IMR-90 (cell line): Measurements from ENCODE around the gene OSBP2. TPM values are rescaled to one million over a fixed set of nuclear protein-coding genes. Genes with fewer than 3 reads are reported as not detected.

Experiments
- ATAC-seq: fragments of 200-7000 bp; cut with Tn5 transposase; 2 replicates; pipeline ENCODE4 v1.9.1; 2020; ENCODE audit warnings: low read depth, mild to moderate bottlenecking, moderate library complexity
- BruUV-seq: library from RNA; stranded (reverse); fragments of 400-500 nt; replicated peaks from 2 replicates; lab custom pipeline; 2021; lab: Mats Ljungman, UMichigan
- CTCF ChIA-PET: fragments of 300-600 bp; formaldehyde crosslinking; extraction: SDS; loops from one replicate; lab custom pipeline; 2021; ENCODE audit warnings: antibody characterized with exemption; lab: Yijun Ruan, JAX
- POLR2A ChIA-PET: fragments of 300-600 bp; sonication (Branson Sonifier 250); formaldehyde crosslinking; loops from one replicate; lab custom pipeline; 2022; ENCODE audit warnings: antibody characterized with exemption; ENCODE audit not compliant: unreplicated experiment; lab: Charles Lee
- DNase-seq: peaks from one replicate; pipeline ENCODE4 v3.0.0; 2013
- H2AFZ ChIP-seq: replicated peaks from 2 replicates; pipeline ENCODE3; 2013; ENCODE audit warnings: low read length, mild to moderate bottlenecking; ENCODE audit not compliant: poor library complexity
- H2AK5ac ChIP-seq: 2 replicates; pipeline ENCODE4 v1.6.1; 2013; ENCODE audit warnings: low read depth, low read length, inconsistent platforms
- H2AK9ac ChIP-seq: replicated peaks from 2 replicates; pipeline ENCODE3; 2013; ENCODE audit warnings: mild to moderate bottlenecking, low read depth, low read length, moderate library complexity; ENCODE audit not compliant: poor library complexity
- H2BK120ac ChIP-seq: 2 replicates; pipeline ENCODE4 v1.6.1; 2013; ENCODE audit warnings: low read depth, low read length, inconsistent platforms
- H2BK15ac ChIP-seq: 3 replicates; pipeline ENCODE4 v1.6.1; 2013; ENCODE audit warnings: low read depth, low read length, inconsistent platforms
- H2BK20ac ChIP-seq: 2 replicates; pipeline ENCODE4 v1.6.1; 2013; ENCODE audit warnings: low read depth, mild to moderate bottlenecking, inconsistent platforms, low read length, moderate library complexity
- H2BK5ac ChIP-seq: 2 replicates; pipeline ENCODE4 v1.6.1; 2013; ENCODE audit warnings: mild to moderate bottlenecking, low read depth, low read length, inconsistent platforms; ENCODE audit not compliant: poor library complexity, severe bottlenecking
- H3K14ac ChIP-seq: replicated peaks from 2 replicates; pipeline ENCODE4 v1.6.1; 2013; ENCODE audit warnings: low read depth, low read length, inconsistent platforms
- H3K18ac ChIP-seq: 2 replicates; pipeline ENCODE4 v1.6.1; 2013; ENCODE audit warnings: low read depth, low read length, control low read depth
- H3K23ac ChIP-seq: 2 replicates; pipeline ENCODE4 v1.6.1; 2013; ENCODE audit warnings: low read depth, low read length, inconsistent platforms
- H3K27ac ChIP-seq: 2 replicates; pipeline ENCODE4 v1.5.1; 2013; ENCODE audit warnings: mild to moderate bottlenecking, control low read depth, low read length; ENCODE audit not compliant: insufficient read depth
- H3K27me3 ChIP-seq: 2 replicates; pipeline ENCODE4 v1.6.1; 2013; ENCODE audit warnings: low read length; ENCODE audit not compliant: control insufficient read depth, insufficient read depth
- H3K36me3 ChIP-seq: 2 replicates; pipeline ENCODE4 v1.6.1; 2013; ENCODE audit warnings: low read length, mixed read lengths; ENCODE audit not compliant: control insufficient read depth, insufficient read depth
- H3K4ac ChIP-seq: 2 replicates; pipeline ENCODE4 v1.6.1; 2013; ENCODE audit warnings: low read depth, low read length, inconsistent platforms
- H3K4me1 ChIP-seq: 2 replicates; pipeline ENCODE4 v1.6.1; 2013; ENCODE audit warnings: low read length, mixed read lengths; ENCODE audit not compliant: control insufficient read depth, insufficient read depth
- H3K4me2 ChIP-seq: 2 replicates; pipeline ENCODE4 v1.6.1; 2013; ENCODE audit warnings: low read depth, mild to moderate bottlenecking, control low read depth, low read length, moderate library complexity
- H3K4me3 ChIP-seq: 2 replicates; pipeline ENCODE4 v1.5.1; 2013; ENCODE audit warnings: low read depth, mild to moderate bottlenecking, control low read depth, low read length, moderate library complexity; ENCODE audit not compliant: insufficient read depth
- H3K56ac ChIP-seq: 2 replicates; pipeline ENCODE4 v1.6.1; 2013; ENCODE audit warnings: low read length, inconsistent platforms; ENCODE audit not compliant: insufficient read depth; ENCODE audit errors: extremely low read depth
- H3K79me1 ChIP-seq, 2 experiments: 2 replicates each; pipeline ENCODE4 v1.6.1; 2013; ENCODE audit warnings: low read length in 2 of 2, inconsistent platforms in 1 of 2, low read depth in 1 of 2
- H3K9ac ChIP-seq: 2 replicates; pipeline ENCODE4 v1.6.1; 2013; ENCODE audit warnings: low read depth, low read length, control low read depth
- H3K9me1 ChIP-seq: 2 replicates; pipeline ENCODE4 v1.6.1; 2013; ENCODE audit warnings: low read length, inconsistent platforms; ENCODE audit not compliant: insufficient read depth
- H3K9me3 ChIP-seq: 2 replicates; pipeline ENCODE4 v1.6.1; 2013; ENCODE audit warnings: low read length; ENCODE audit not compliant: control insufficient read depth, insufficient read depth
- H4K20me1 ChIP-seq: 2 replicates; pipeline ENCODE4 v1.6.1; 2013; ENCODE audit warnings: low read length, inconsistent platforms; ENCODE audit not compliant: insufficient read depth
- H4K5ac ChIP-seq: 2 replicates; pipeline ENCODE4 v1.6.1; 2013; ENCODE audit warnings: mild to moderate bottlenecking, low read depth, low read length, control low read depth
- H4K8ac ChIP-seq, 2 experiments: 2 replicates each; pipeline ENCODE4 v1.6.1; 2013; ENCODE audit warnings: low read depth in 2 of 2, low read length in 2 of 2, control low read depth in 1 of 2, inconsistent platforms in 1 of 2
- H4K91ac ChIP-seq: 2 replicates; pipeline ENCODE4 v1.6.1; 2013; ENCODE audit warnings: low read depth, low read length, inconsistent platforms; ENCODE audit not compliant: insufficient read depth
- CEBPB ChIP-seq: IDR thresholded peaks from 2 replicates; pipeline ENCODE4 v1.6.1; 2012; ENCODE audit warnings: low read depth, low read length, improper control_type of control experiment
- CHD1 ChIP-seq: IDR thresholded peaks from 2 replicates; pipeline ENCODE4 v1.6.1; 2012; ENCODE audit warnings: low read depth, low read length, improper control_type of control experiment
- CTCF ChIP-seq: conservative IDR thresholded peaks from 2 replicates; pipeline ENCODE4 v1.5.1; 2012; ENCODE audit warnings: mild to moderate bottlenecking, low read depth, low read length, improper control_type of control experiment
- MAZ ChIP-seq: IDR thresholded peaks from 2 replicates; pipeline ENCODE4 v1.6.1; 2012; ENCODE audit warnings: low read depth, mild to moderate bottlenecking, low read length, improper control_type of control experiment, moderate library complexity, borderline replicate concordance
- MXI1 ChIP-seq: IDR thresholded peaks from 2 replicates; pipeline ENCODE4 v1.6.1; 2012; ENCODE audit warnings: low read depth, mild to moderate bottlenecking, low read length, moderate library complexity, borderline replicate concordance
- RCOR1 ChIP-seq: IDR thresholded peaks from 2 replicates; pipeline ENCODE4 v1.6.1; 2012; ENCODE audit warnings: mild to moderate bottlenecking, low read length, improper control_type of control experiment; ENCODE audit not compliant: insufficient replicate concordance
- RFX5 ChIP-seq: IDR thresholded peaks from 2 replicates; pipeline ENCODE4 v1.8.0; 2012; ENCODE audit warnings: low read depth, mild to moderate bottlenecking, low read length, moderate library complexity
- SMC3 ChIP-seq: fragments of 150-350 bp; IDR thresholded peaks from 2 replicates; pipeline ENCODE4 v1.6.1; 2016; ENCODE audit warnings: low read depth, mild to moderate bottlenecking, antibody characterized with exemption, low read length, moderate library complexity
- WGBS, 2 experiments: methylation state at CpG; one replicate each; pipeline versions ENCODE4 v1.1.5 to v1.1.7; 2013; ENCODE audit warnings: missing lambda C conversion rate in 2 of 2; ENCODE audit not compliant: insufficient read length in 1 of 2; ENCODE audit errors: extremely low coverage in 2 of 2; 5-methylcytosine and 5-hydroxymethylcytosine counted together
- dilution Hi-C: fragments of 300-500 bp; cut with HindIII; formaldehyde crosslinking; loops from one replicate; pipeline ENCODE4 v1.14.3; 2018; ENCODE audit warnings: low sequenced_read_pairs; ENCODE audit not compliant: unreplicated experiment
- in situ Hi-C: fragments of 300-500 bp; cut with MboI; formaldehyde crosslinking; loops from 3 replicates; pipeline ENCODE4 v1.14.3; 2019; ENCODE audit warnings: low sequenced_read_pairs, inconsistent platforms, mixed read lengths
- intact Hi-C: fragments of 100-400 bp; cut with micrococcal nuclease; formaldehyde crosslinking; loops from 2 replicates; pipeline ENCODE4 v1.10.0; 2022
- polyA plus RNA-seq, 3 experiments: library from polyadenylated mRNA; depleted of rRNA; stranded (reverse); fragments of >200 nt; gene quantifications; 2 replicates each; pipeline ENCODE4 v1.2.3, GENCODE V29; 2012; ENCODE audit warnings: low replicate concordance in 1 of 3
- total RNA-seq: library from RNA; depleted of rRNA; stranded (reverse); fragments of >200 nt; gene quantifications from 2 replicates; pipeline ENCODE4 v1.2.3, GENCODE V29; 2012

Gene OSBP2
- total and polyA plus RNA-seq, 2 of the 4 experiments (the other 2 are of a cell fraction) = 1.8 to 2.2 TPM

GRCh38 chr22:30891443-30891755 lies 196.7 kb downstream of the OSBP2 start:
- CTCF ChIA-PET = no interaction called here
- no peak overlapping the region for H4K5ac ChIP-seq
- BruUV-seq = no TSS peak
- no peak overlapping the region for H3K4me3 ChIP-seq
- no peak overlapping the region for H3K4ac ChIP-seq
- H2AK5ac ChIP-seq = no peak overlapping the region
- in situ Hi-C loops (no loop called here), intact Hi-C loops (no loop called here), dilution Hi-C loops (no loop called here)
- no peak overlapping the region for H3K27ac ChIP-seq
- no peak for ATAC-seq
- 100% methylated on average over 1 of the region's 8 CpGs; no CpG with 5 or more reads in 1 of the 2 experiments for WGBS, 2 experiments
- H2AK9ac ChIP-seq = no peak overlapping the region
- POLR2A ChIA-PET = no interaction called here
- no peak overlapping the region for H2BK15ac ChIP-seq
- no peak overlapping the region for H2BK120ac ChIP-seq
- no peak for DNase-seq
- no peak overlapping the region for H2BK20ac ChIP-seq
- no peaks in the 10 kb centered on the region for H3K79me1 ChIP-seq
- H3K9me1 ChIP-seq = no peaks in the 10 kb centered on the region
- TF ChIP-seq MAZ (no peak), CTCF (no peak), RFX5 (no peak), CHD1 (no peak), MXI1 (no peak), RCOR1 (no peak), SMC3 (no peak), CEBPB (no peak)
- H4K20me1 ChIP-seq = 0 out of 2 replicates have a peak, but pooled peaks cover 3% of the 10 kb centered on the region
- H3K23ac ChIP-seq = no peak overlapping the region
- H3K9me3 ChIP-seq = no peaks in the 10 kb centered on the region
- H3K14ac ChIP-seq = no peak overlapping the region
- no peaks in the 10 kb centered on the region for H3K27me3 ChIP-seq
- H4K8ac ChIP-seq = no peak overlapping the region
- no peak overlapping the region for H3K18ac ChIP-seq
- no peak overlapping the region for H3K4me2 ChIP-seq
- H2AFZ ChIP-seq = no peak overlapping the region
- no peaks in the 10 kb centered on the region for H3K4me1 ChIP-seq
- no peak overlapping the region for H3K9ac ChIP-seq
- H3K36me3 ChIP-seq = no peaks in the 10 kb centered on the region
- no peak overlapping the region for H4K91ac ChIP-seq
- no peak overlapping the region for H3K56ac ChIP-seq
- H2BK5ac ChIP-seq = no peak overlapping the region
